ENCODE data around the gene MYL11. TPM values are rescaled to one million over a fixed set of nuclear protein-coding genes. Genes with fewer than 3 reads are reported as not detected.

Gene MYL11
- total RNA-seq, 6 experiments from 2014 or later, result 0.77 to 1.2 (median 0.82) TPM; not detected in 3

DNA sequence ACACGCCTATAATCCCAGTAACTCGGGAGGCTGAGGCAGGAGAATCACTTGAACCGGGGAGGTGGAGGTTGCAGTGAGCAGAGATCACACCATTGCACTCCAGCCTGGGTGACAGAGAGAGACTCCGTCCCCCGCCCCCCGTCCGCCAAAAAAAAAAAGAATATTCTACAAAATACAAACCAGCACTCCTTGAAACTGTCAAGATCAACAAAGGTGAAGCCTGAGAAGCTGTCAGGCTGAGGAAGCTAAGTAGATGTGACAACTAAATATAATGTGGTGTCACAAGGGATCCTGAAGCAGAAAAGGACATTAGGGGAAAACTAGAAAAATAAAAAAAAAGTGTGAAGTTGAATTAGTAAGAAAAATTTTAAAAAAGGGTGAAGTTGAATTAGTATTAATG is 25.7 kb upstream of the MYL11 start:
- Mint-ChIP-seq H3K27ac (no peak overlapping the region), H3K36me3 (ENCODE audit: low read depth) (peaks cover 18% of the 10 kb centered on the region), H3K4me1 (ENCODE audit: low read depth) (peaks cover 24% of the 10 kb centered on the region), H3K4me3 (no peak overlapping the region), H3K9me3 (no peaks in the 10 kb centered on the region), H3K27me3 (ENCODE audit: insufficient read depth) (peaks cover 10% of the 10 kb centered on the region)
- TF ChIP-seq, protein P1, sequence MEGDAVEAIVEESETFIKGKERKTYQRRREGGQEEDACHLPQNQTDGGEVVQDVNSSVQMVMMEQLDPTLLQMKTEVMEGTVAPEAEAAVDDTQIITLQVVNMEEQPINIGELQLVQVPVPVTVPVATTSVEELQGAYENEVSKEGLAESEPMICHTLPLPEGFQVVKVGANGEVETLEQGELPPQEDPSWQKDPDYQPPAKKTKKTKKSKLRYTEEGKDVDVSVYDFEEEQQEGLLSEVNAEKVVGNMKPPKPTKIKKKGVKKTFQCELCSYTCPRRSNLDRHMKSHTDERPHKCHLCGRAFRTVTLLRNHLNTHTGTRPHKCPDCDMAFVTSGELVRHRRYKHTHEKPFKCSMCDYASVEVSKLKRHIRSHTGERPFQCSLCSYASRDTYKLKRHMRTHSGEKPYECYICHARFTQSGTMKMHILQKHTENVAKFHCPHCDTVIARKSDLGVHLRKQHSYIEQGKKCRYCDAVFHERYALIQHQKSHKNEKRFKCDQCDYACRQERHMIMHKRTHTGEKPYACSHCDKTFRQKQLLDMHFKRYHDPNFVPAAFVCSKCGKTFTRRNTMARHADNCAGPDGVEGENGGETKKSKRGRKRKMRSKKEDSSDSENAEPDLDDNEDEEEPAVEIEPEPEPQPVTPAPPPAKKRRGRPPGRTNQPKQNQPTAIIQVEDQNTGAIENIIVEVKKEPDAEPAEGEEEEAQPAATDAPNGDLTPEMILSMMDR (IDR thresholded peaks at IDR 0.05), result no peak
- DNase-seq, result no peak

DNA sequence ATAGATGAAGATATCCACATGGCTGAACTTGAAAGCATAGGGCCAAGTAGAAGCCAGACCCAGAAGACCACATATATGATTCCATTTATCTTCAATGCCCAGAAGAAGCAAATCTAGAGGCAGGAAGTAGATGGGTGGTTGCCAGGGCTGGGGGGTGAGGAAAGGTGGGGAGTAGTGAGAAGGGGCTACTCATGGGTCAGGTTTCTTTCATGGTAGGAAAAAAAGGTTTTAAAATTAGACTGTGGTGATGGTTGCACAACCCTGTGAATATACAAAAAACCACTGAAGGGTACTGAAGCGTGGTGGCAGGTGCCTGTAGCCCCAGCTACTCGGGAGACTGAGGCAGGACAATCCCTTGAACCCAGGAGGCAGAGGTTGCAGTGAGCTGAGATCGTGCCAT is 24.9 kb upstream of the MYL11 start:
- Mint-ChIP-seq H3K4me1 (ENCODE audit: low read depth) (peaks cover 31% of the 10 kb centered on the region), H3K27ac (no peak overlapping the region), H3K4me3 (no peak overlapping the region), H3K36me3 (ENCODE audit: low read depth) (peaks cover 25% of the 10 kb centered on the region), H3K27me3 (ENCODE audit: insufficient read depth) (peaks cover 10% of the 10 kb centered on the region), H3K9me3 (no peaks in the 10 kb centered on the region)
- TF ChIP-seq, protein P1 (IDR thresholded peaks at IDR 0.05), result no peak
- DNase-seq, result no peak

DNA sequence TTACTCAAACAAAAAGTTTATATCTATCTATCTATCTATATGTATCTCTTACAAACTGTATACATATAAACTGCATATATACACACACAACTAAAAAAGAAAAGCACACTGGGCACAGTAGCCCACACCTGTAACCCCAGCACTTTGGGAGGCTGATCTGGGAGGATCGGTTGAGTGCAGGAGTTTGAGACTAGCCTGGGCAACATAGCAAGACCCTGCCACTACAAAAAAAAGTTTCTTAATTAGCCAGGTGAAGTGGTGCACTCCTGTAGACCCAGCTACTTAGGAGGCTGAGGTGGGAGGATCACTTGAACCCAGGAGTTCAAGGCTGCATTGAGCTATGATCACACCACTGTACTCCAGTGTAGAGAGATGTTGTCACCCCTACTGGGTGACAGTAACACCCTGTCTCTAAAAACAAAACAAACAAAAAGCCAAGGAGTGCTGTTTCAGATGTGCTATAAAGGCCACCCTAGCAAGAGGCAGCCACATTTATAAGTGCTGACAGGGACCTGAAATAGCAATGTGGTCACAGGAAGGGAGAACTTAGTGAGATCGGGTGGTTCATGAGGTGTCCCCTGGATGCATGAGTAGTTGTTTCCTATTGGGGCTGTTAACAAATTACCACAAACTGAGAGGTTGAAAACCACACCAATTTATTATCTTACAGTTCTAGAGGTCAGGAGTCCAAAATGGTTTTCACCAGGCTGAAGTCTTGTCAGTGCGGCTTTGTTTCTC is 24.3 kb upstream of the MYL11 start:
- Mint-ChIP-seq H3K9me3 (no peaks in the 10 kb centered on the region), H3K27ac (no peak overlapping the region), H3K36me3 (ENCODE audit: low read depth) (peaks cover 26% of the 10 kb centered on the region), H3K4me3 (no peak overlapping the region), H3K27me3 (ENCODE audit: insufficient read depth) (peaks cover 10% of the 10 kb centered on the region), H3K4me1 (ENCODE audit: low read depth) (peaks cover 31% of the 10 kb centered on the region)
- no peak for DNase-seq
- TF ChIP-seq, protein P1 (IDR thresholded peaks at IDR 0.05), result no peak

- peaks cover 10% of the 10 kb centered on the region for H3K27me3 Mint-ChIP-seq (ENCODE audit: insufficient read depth)
- no peaks in the 10 kb centered on the region for H3K9me3 Mint-ChIP-seq
- TF ChIP-seq, protein P1 (IDR thresholded peaks at IDR 0.05), result no peak
- no peak for DNase-seq
- H3K4me1 Mint-ChIP-seq (ENCODE audit: low read depth), result peaks cover 37% of the 10 kb centered on the region
- peaks cover 26% of the 10 kb centered on the region for H3K36me3 Mint-ChIP-seq (ENCODE audit: low read depth)
- no peak overlapping the region; the same call in 1 of the 2 replicates for H3K27ac Mint-ChIP-seq
- no peak overlapping the region for H3K4me3 Mint-ChIP-seq
Observed at GRCh38 chr16:30351001-30351441, 23.6 kb upstream of the MYL11 start.

GRCh38 chr16:30351586-30352419 is 22.8 kb upstream of the MYL11 start:
- peaks cover 9% of the 10 kb centered on the region for H3K27me3 Mint-ChIP-seq (ENCODE audit: insufficient read depth)
- peak overlapping the region; percentile 73 for H3K4me3 Mint-ChIP-seq
- H3K36me3 Mint-ChIP-seq (ENCODE audit: low read depth), result peaks cover 27% of the 10 kb centered on the region
- peak overlapping the region; percentile 91 for H3K27ac Mint-ChIP-seq
- peak; percentile 76 for DNase-seq
- no peaks in the 10 kb centered on the region for H3K9me3 Mint-ChIP-seq
- TF ChIP-seq, protein P1 (IDR thresholded peaks at IDR 0.05), result no peak
- peaks cover 44% of the 10 kb centered on the region for H3K4me1 Mint-ChIP-seq (ENCODE audit: low read depth)

All from HFFc6 (cell line).